ENCODE measurements around the gene ZFP62.

Gene ZFP62

DNA sequence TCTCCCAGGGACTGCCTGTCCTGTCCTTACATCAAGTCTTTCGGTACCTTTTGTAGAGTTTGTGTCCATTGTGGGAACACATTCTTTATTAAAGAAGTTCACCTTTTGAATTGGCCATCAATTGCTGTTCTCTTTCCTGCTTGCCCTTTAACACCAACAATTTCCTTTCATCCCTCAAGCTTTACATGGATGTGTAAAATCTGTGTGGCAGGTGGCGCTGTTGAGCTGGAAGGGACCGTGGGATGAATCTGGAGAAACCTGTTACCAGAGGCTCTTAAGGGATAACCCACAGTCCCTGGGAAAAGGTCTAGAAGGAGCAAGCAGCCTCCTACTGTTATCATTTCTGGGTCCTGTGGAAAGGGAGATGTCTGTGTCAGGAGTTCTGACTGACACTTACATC, 7.9 kb upstream of the ZFP62 start:
- DNase-seq (ENCODE audit: low read depth in 4 of 4, low spot score in 1 of 4) = peak; percentile 13 to 64 (median 41)

DNA sequence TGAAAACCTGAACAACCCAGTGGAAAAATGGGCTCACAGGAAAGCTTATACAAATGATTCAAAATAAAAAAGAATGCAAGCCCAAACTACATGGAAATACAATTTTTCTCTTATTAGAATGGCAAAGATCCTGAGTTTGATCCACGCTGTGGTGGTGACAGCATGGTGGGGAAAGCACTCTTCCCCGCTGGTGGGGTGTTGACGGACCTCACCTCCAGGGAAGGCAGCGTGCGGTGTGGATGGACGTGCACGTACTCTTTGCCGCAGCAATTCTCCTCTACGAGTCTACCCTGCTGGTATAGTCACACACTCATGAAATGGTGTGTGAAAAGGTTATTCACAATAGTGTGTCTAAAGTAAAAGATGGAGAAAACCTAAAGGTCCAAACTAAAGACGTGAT, 5.9 kb upstream of the ZFP62 start:
- no peak for DNase-seq (ENCODE audit: low read depth in 4 of 4, low spot score in 1 of 4)

DNA sequence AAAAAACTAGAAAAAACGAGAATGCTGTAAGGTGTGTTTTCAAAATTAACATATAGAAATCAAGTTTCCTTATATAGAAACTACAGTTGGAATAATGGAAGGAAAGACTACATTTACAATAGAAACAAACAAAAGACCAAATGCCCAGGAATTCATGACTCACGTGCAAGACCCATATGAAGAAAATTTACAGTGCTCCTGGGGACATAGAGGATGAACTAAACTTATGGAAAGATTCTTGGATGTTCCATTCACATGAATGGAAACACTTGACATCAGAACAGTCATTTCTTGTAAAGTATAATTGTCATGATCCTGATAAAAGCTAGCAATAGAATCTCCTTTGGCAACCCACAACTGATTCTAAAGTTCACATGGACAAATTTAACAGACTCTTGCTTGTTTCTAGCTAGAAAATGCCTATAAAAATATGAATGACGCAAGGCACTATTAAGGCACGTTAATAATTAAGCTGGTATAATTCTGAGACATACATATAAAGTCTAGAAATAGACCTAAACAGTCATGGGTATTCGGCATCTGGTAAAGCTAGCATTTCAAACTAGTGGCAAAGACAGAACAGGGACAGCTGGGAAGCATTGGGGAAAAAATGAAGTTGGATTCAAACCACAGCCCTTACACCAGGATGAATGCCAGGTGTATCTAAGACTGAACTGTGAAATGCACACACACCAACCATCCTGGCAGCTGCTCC, 5.1 kb upstream of the ZFP62 start:
- no peak for DNase-seq (ENCODE audit: low read depth in 4 of 4, low spot score in 1 of 4)

DNA sequence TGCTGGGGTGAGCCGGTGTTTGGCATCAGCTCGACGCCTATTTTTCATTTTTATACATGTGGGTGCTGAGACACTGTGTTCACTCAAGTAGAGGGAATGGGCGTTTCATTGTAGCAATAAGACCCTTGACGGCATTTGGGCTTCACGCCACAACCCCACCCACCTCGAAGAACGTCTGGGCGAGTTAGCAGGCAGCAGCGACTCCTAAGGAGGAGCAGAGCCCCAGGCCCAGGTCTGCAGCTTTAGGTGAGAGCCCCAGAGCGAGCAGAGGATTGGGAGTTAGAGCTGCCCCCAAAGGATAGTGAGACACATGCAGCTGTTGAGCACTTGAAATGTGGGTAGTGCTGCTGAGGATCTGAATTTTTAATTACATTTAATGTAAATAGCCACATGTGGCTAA, 1.6 kb upstream of the ZFP62 start:
- DNase-seq (ENCODE audit: low read depth in 4 of 4, low spot score in 1 of 4) = no peak

DNA sequence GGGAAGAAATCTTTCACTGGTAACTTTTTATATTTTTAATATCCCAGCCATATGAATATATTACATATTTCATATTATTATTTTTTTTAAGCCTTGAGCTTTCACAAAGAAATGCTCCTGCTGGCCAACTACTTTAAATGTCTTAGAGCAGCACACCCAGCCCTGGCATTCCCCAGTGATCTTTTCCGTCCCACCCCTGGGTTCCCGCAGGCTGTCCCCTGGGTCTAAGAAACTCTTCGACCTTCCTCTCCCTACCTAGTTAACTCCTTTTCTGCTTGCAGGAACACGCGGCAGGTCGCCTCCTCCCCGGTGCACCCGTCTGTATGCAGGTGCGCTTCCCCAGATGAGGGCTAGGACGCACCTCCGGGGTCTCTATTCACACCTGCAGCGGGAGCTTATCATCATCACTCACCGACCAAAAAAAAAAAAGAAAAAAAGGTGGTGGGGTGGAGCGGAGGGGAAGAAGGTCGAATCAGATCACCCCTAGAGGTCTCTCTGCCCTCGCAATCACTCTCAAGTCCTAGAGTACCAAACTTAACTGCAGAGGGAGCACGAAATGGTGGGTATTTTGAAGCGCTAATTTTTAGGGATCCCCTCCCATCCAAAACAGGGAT, 696 bp downstream of the ZFP62 start:
- peak in 2 of 4 experiments; percentile 1 to 19 for DNase-seq (ENCODE audit: low read depth in 4 of 4, low spot score in 1 of 4)

DNA sequence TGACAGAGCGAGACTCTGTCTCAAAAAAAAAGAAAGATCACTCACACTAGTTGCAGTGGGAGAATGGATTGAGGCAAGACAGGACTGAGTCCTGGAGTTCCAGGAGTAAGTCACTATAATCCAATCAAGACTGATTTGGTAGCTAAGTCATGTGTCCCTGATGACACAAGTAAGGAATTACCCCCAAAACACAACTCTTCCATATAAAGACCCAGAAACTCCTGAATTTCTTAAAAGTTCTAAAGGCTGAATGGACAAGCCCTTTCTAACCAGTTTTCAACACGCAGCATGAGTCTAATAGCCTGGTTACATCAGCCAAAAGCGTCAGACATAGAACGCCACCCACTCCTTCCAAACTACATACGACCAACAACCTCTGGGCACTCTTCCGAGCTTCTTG, 2.5 kb downstream of the ZFP62 start:
- DNase-seq (ENCODE audit: low read depth in 4 of 4, low spot score in 1 of 4) = no peak

DNA sequence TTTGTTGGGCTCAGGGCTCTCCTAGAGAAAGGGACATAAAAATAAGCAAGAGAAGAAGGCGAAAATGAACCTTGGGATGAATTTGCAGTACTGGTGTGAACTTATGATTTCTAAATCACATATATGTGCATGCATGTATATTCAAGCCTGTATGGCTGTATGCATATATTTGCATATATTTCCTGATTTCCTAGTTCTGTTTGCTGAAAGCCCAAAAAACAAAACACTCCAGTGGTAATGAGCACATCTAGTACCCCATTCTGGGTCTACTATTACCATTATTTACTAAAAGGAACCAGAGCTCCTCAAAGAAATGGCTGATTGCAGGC, 7.3 kb downstream of the ZFP62 start:
- no peak for DNase-seq (ENCODE audit: low read depth in 4 of 4, low spot score in 1 of 4)

DNA sequence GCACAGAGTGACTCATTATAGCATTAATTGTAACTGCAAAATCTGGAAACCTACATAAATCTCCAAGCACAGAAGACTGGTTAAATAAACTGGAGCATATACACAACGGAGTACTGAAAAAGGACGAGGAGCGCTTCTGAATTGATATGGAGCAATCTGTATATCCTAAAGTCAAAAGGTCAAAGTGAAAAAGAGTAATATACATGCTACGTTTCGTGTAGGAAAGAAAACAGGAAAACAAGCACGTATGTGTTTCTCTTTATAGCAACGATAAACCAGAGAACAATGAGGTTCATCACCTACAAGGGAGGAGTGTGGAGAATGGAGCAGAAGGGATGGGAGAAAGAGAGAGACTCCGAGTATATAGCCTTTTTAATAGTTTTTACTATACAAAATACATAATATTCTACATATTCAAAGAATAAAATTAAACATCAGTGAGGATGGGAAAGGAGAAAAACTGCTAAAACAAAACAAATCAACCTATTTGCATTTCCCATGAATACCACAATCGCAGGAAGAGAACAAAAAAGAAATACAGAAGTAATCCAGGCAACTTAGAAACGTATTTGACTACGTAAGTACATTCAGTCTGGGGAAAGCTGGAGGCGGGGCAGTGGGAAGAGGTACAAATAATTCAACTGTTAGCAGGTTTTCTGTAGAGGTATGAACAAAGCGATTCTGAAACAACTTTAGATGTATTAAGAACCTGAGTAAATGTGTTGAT, 7.8 kb downstream of the ZFP62 start:
- no peak for DNase-seq (ENCODE audit: low read depth in 4 of 4, low spot score in 1 of 4)

DNA sequence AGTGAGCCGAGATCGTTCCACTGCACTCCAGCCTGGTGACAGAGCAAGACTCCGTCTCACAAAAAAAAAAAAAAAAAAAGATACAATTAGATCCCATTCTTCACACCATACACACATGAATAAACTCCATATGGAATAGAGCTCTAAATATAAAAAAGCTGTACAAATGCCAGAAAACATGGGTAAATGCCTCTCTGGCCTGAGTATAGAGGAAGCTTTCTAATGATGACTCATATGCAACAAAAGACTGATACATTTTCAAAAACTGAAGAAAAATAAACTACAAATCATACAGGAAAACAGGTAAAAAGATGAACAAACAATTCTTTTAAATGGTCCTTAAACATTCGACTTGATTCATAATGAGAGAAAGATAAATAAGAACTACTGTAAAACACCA, 8.6 kb downstream of the ZFP62 start:
- DNase-seq (ENCODE audit: low read depth in 4 of 4, low spot score in 1 of 4) = no peak

DNA sequence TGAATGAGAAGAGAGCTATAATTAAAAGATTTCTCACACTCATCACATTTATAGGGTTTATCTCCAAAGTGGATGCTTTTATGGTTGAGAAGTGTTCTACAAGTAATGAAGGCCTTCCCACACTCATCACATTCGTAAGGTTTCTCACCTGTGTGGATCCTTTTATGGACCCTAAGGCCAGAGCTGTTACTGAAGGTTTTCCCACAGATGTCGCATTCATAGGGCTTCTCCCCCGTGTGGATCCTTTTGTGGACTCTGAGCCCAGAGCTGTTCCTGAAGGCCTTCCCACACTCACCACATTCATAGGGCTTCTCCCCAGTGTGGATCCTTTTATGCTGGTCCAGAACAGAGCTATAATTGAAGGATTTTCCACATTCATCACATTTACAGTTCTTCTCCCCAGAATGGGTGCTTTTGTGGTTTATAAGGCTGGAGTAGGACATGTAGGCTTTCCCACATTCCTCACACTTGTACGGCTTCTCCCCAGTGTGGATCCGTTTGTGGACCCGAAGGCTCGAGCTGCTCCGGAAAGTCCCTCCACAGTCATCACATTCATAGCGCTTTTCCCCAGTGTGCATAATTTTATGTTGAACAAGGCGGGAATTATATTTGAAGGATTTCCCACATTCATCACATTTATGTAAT, 10.5 kb downstream of the ZFP62 start:
- no peak for DNase-seq (ENCODE audit: low read depth in 4 of 4, low spot score in 1 of 4)

DNA sequence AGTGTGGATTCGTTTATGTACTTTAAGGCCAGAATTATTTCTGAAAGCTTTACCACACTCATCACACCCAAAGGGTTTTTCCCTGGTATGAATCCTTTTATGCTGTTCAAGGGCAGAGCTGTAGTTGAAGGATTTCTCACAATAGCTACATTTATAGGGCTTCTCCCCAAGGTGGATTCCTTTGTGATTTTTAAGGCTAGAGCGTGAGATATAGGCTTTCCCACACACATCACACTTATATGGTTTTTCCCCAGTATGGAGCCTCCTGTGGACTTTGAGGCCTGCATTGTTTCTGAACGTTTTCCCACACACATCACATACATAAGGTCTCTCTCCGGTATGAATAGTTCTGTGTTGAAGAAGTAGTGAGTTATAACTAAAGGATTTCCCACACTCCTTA, 11.2 kb downstream of the ZFP62 start:
- DNase-seq (ENCODE audit: low read depth in 4 of 4, low spot score in 1 of 4) = no peak

DNA sequence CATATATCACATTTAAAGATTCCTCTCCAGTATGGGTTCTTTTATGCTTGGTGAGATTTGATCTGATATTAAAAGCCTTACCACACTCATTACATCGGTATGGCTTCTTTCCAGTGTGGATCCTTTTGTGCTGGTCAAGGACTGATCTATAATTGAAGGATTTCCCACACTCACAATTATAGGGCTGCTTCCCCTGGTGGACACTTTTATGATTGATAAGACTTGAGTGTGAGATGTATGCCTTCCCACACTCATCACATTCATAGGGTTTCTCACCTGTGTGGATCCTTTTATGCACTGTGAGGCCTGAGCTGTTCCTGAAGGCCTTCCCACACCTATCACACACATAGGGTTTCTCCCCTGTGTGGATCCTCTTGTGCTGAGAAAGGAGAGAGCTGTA, 12.2 kb downstream of the ZFP62 start:
- no peak for DNase-seq (ENCODE audit: low read depth in 4 of 4, low spot score in 1 of 4)

DNA sequence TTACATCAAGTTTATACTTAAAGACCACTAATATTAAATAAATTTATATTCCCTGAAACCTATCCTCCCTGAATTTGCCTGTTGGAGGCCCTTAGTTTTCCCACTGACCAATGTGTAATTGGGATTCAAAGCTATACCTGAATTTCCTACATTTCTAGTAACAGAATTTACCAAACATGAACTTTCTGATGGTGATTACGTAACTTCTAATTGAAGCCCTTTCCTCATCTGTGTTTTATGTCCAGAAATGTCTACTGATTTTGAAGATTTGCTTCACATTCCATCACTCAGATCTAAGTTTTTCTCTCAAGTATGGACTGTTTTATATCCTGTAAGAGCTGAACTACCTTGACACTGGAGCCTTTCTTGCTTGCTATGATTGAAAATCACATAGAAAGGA, 12.8 kb downstream of the ZFP62 start:
- DNase-seq (ENCODE audit: low read depth in 4 of 4, low spot score in 1 of 4) = no peak

DNA sequence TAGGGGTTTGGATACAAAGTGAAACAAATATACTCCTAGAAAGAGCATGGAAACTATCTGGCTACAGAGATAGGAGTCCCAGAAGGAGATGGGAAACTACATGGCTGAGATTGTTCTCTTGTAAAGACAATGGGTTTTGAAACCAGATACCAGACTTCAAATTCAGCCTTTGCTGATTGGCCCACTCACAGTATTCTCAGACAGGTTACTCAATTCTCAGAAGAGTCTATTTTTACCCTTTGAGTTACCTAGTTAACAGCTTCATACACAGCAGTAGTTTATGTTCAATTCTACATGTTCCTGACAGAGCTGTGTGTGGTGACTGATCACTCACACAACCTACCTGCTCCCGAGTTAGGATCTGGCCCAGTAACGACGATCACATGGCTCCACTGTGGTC, 14.1 kb downstream of the ZFP62 start:
- no peak for DNase-seq (ENCODE audit: low read depth in 4 of 4, low spot score in 1 of 4)

DNA sequence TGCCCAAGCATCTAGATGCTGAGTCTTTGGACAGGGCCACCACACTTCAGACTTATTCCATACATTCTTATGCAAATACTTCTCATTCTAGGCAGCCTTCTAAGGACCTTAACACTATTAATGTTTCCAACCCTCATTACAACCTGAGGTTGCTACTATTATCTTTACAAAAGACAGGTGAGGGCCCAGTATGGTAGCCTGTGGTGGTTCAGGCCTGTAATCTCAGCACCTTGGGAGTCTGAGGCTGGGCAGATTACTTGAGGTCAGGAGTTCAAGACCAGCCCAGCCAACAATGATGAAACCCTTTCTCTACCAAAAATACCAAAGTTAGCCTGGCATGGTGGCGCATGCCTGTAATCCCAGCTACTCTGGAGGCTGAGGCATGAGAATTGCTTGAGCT, 16.2 kb downstream of the ZFP62 start:
- DNase-seq (ENCODE audit: low read depth in 4 of 4, low spot score in 1 of 4) = no peak

DNA sequence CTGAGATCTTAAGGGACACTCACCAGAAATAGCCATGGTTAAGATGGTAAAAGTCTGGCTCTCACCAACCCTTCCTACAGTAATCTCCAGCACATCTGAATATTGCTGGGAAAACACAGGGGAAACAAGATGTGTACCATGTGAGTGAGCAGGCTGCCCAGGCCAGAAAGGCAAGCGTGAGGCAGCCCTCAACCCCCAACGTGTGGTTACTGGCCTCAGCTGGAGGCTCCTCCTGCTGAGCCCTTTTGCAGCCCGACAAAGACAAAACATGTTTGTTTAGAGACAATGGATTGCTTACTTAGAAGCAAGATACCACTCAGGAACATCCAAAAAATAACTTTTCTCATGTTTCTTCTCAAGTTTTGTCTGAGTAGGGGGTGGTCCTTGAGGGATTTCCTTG, 16.6 kb downstream of the ZFP62 start:
- DNase-seq (ENCODE audit: low read depth in 4 of 4, low spot score in 1 of 4) = no peak

DNA sequence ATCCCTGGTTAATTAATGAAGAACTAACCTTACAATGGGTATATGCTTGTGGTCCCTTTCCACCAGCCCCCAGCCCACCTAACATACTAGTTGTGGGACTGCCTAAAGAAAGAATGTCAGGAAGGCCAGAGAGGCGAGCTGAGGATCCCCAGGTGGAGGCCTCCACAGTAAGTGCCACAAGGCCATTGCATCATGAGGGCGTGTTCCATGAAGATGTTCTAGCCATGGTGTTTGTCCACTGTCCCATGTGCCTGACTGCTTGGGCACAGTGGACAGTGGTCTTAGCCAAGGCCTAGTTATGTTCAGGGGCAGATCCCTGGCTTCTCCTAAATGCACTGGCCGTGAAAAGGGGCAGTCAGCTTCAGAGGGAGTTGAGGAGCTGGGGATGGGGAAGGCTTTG, 21.1 kb downstream of the ZFP62 start:
- no peak for DNase-seq (ENCODE audit: low read depth in 4 of 4, low spot score in 1 of 4)

DNA sequence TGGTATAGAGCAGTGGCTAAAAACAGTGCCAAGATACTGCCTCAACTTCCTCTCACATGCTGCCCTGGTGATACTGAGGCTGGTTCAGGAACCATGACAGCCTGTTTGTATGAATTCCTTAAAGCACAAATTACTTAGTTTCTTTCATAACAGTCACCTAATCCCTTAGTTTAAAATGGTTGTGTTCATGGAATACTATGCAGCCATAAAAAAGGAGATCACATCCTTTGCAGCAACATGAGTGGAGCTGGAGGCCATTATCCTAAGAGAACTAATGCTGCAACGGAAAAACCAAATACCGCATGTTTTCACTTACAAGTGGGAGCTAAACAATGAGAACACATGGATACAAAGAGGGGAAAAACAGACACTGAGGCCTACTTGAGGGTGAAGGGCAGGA, 21.8 kb downstream of the ZFP62 start:
- no peak for DNase-seq (ENCODE audit: low read depth in 4 of 4, low spot score in 1 of 4)

DNA sequence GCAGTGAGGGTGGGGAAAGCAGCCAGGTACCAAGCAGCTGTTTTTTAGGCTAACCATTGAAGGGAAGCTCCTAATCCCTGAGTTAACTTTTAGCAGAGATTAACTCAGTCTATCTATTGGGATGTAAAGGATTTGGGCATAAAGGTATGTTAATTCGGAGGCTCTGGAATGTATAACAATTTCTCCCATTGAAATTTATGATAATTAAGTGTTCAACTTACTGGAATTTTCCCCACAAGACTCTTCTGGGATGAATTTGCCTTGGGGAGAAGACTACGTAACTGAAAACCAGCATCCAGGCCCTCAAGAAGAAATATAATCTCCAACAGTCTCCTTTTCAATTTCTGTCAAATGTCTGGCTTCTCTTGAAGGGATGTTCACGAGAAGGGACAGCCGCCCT, 23.6 kb downstream of the ZFP62 start:
- DNase-seq (ENCODE audit: low read depth in 4 of 4, low spot score in 1 of 4) = no peak

DNA sequence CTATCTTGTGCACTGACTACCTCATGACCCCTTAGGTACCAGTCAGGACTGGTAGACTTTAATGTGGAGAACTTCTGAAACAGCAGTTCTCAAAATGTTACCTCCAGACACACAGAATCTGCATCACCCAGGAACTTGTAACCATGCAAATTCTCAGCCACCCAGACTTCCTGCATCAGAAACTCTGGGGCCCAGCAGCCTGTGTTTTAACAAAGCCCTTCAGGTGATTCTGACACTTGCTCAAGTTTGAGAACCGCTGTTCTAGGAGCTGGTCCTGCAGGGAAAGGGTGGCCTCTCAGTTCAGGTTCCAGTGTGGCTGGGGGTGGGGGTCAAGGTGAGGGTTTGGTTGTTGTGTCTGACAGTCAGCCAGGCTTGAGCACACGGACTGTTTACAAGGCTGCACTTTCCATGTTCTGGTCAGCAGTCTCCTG, 28.4 kb downstream of the ZFP62 start:
- DNase-seq (ENCODE audit: low read depth in 4 of 4, low spot score in 1 of 4) = peak in 1 of 4 experiments; percentile 24

DNA sequence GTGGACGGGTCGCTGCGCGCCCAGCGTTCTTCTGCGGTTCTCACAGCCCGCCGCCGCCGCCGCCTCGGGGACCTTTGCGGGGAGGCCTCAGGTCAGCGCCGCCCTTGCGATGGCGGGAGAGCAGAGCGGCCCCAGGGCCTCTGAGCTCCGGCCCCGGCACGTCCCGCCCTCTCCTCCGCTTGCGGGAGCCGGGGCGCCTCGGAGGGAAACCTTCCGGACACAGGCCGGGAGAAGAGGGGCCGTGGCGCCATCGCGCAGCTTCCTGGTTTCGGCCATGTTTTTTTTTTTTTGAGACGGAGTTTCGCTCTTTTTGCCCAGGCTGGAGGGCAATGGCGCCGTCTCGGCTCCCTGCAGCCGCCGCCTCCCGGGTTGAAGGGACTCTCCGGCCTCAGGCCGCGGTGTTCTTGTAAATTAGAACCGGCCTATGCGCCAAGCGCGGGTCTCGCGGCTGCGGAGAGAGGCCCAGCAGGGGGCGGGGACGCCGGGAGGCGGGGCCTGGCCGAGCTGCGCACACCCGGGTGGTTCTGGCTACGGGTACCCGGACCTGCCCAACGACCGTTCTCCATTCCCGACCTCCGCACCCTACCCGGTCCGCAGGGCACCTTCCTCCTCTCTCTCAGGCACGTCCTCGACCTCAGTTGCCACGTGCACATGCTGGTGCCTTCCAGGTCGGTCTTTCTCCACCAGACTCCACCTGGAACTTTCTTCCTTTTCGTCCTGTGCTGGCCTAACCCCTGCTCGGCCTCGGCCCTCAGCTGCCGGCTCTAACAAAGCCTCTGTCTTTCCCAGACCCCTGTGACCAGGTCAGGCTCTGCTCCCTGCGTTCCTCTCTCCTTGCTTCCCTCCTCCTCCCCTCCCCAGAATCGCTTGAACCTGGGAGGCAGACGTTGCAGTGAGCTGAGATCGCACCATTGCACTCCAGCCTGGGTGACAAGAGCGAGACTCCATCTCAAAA, 29.7 kb downstream of the ZFP62 start:
- peak; percentile 49 to 71 (median 66) for DNase-seq (ENCODE audit: low read depth in 4 of 4, low spot score in 1 of 4)
